ENCODE results near the gene TEKT5. TPM values are rescaled to one million over a fixed set of nuclear protein-coding genes. Genes with fewer than 3 reads are reported as not detected.
"Not testable (repeated sequence)": the region's sequence is repeated elsewhere in the genome, so short reads cannot be mapped to it uniquely, and the experiment has no call there.

The TEKT5 gene
- polyA plus RNA-seq (2013) = 0.07 TPM

- no peaks in the 10 kb centered on the region for H3K9me3 ChIP-seq (ENCODE audit: control extremely low read depth in 1 of 5, control insufficient read depth in 4 of 5, insufficient read depth in 2 of 5, low read depth in 1 of 5, low read length in 4 of 5)
- no peak within 1 kb of the TSS for H3K4me3 ChIP-seq (ENCODE audit: control insufficient read depth in 1 of 7, extremely low read depth in 1 of 7, insufficient read depth in 4 of 7, low read depth in 2 of 7, low read length in 6 of 7)
- no peaks in the 10 kb centered on the region for H3K36me3 ChIP-seq (ENCODE audit: control insufficient read depth in 4 of 4, insufficient read depth in 4 of 4, low read length in 3 of 4)
- DNase-seq = no peak
- peaks cover 0 to 5% (median 0%) of the 10 kb centered on the region in 4 experiments for H3K4me1 ChIP-seq (ENCODE audit: control extremely low read depth in 1 of 4, control insufficient read depth in 4 of 4, insufficient read depth in 4 of 4, low read length in 3 of 4)
- ChIA-PET CTCF (interaction anchor here (1.3 kb wide), 1 partner anchor 10 kb away, joined by 3 read pairs; no protein-coding TSS in a partner anchor), POLR2A (no interaction called here)
- WGBS (ENCODE audit: insufficient coverage) = 93% methylated on average over 2 of the region's 5 CpGs
- H3K27me3 ChIP-seq (replicated peaks in 2 of 5; ENCODE audit: control insufficient read depth in 4 of 5, insufficient read depth in 5 of 5, low read length in 4 of 5) = no peaks in the 10 kb centered on the region
- no peak within 1 kb of the TSS for H3K27ac ChIP-seq (ENCODE audit: insufficient read depth in 1 of 2, low read depth in 1 of 2, low read length in 2 of 2, poor library complexity in 1 of 2, severe bottlenecking in 2 of 2)
Measured at GRCh38 chr16:10694830-10695229, at the start of gene TEKT5. TSS of gene TEKT5 (minus strand) at chr16:10694930. CDS start at chr16:10694873, 57 bp downstream.

GRCh38 chr16:10743610-10744369 is 49.1 kb upstream of the TEKT5 start, which contains the start of gene NUBP1:
TSS of gene NUBP1 (plus strand) at chr16:10743842. CDS start at chr16:10743864, 22 bp downstream.
- peak within 1 kb of the TSS; percentile 93 to 97 for H3K27ac ChIP-seq (ENCODE audit: insufficient read depth in 1 of 2, low read depth in 1 of 2, low read length in 2 of 2, poor library complexity in 1 of 2, severe bottlenecking in 2 of 2)

GRCh38 chr16:10743227-10743609 is 48.5 kb upstream of the TEKT5 start:
- Histone ChIP-seq H3K36me3 (ENCODE audit: control insufficient read depth in 4 of 4, insufficient read depth in 4 of 4, low read length in 3 of 4) (peaks cover 0 to 16% (median 9%) of the 10 kb centered on the region in 4 experiments), H3K9me3 (ENCODE audit: control extremely low read depth in 1 of 5, control insufficient read depth in 4 of 5, insufficient read depth in 2 of 5, low read depth in 1 of 5, low read length in 4 of 5) (no peaks in the 10 kb centered on the region), H3K27me3 (replicated peaks in 2 of 5; ENCODE audit: control insufficient read depth in 4 of 5, insufficient read depth in 5 of 5, low read length in 4 of 5) (no peaks in the 10 kb centered on the region), H3K27ac (ENCODE audit: insufficient read depth in 1 of 2, low read depth in 1 of 2, low read length in 2 of 2, poor library complexity in 1 of 2, severe bottlenecking in 2 of 2) (peak overlapping the region; percentile 93 to 97), H3K4me3 (ENCODE audit: control insufficient read depth in 1 of 7, extremely low read depth in 1 of 7, insufficient read depth in 4 of 7, low read depth in 2 of 7, low read length in 6 of 7) (peak overlapping the region in 6 of 7 experiments; percentile 66 to 93 (median 78)), H3K4me1 (ENCODE audit: control extremely low read depth in 1 of 4, control insufficient read depth in 4 of 4, insufficient read depth in 4 of 4, low read length in 3 of 4) (peaks cover 5 to 18% (median 14%) of the 10 kb centered on the region in 4 experiments)
- CTCF ChIA-PET = interaction anchor here (1.0 to 1.6 kb wide), 3 partner anchors 174 to 228 kb away, joined by 3 to 4 read pairs (median 3); no protein-coding TSS in a partner anchor
- DNase-seq = no peak
- WGBS (ENCODE audit: insufficient coverage) = 15% methylated on average over 3 of the region's 5 CpGs
- POLR2A ChIA-PET = interaction anchor here (1.1 kb wide), 1 partner anchor 144 kb away, joined by 4 read pairs; no protein-coding TSS in a partner anchor

More at GRCh38 chr16:10743610-10744369, 49.1 kb upstream of the TEKT5 start, which contains the start of gene NUBP1:
- Histone ChIP-seq H3K27me3 (replicated peaks in 2 of 5; ENCODE audit: control insufficient read depth in 4 of 5, insufficient read depth in 5 of 5, low read length in 4 of 5) (no peaks in the 10 kb centered on the region), H3K4me3 (ENCODE audit: control insufficient read depth in 1 of 7, extremely low read depth in 1 of 7, insufficient read depth in 4 of 7, low read depth in 2 of 7, low read length in 6 of 7) (peak within 1 kb of the TSS; percentile 72 to 93 (median 80)), H3K4me1 (ENCODE audit: control extremely low read depth in 1 of 4, control insufficient read depth in 4 of 4, insufficient read depth in 4 of 4, low read length in 3 of 4) (peaks cover 5 to 18% (median 14%) of the 10 kb centered on the region in 4 experiments), H3K36me3 (ENCODE audit: control insufficient read depth in 4 of 4, insufficient read depth in 4 of 4, low read length in 3 of 4) (peaks cover 3 to 19% (median 12%) of the 10 kb centered on the region in 4 experiments), H3K9me3 (ENCODE audit: control extremely low read depth in 1 of 5, control insufficient read depth in 4 of 5, insufficient read depth in 2 of 5, low read depth in 1 of 5, low read length in 4 of 5) (no peaks in the 10 kb centered on the region)
- whole genome bisulfite sequencing (ENCODE audit: insufficient coverage) = under 1% methylated on average over 52 of the region's 57 CpGs
- ChIA-PET POLR2A (interaction anchor here (1.1 kb wide), 1 partner anchor 143 kb away, joined by 4 read pairs; no protein-coding TSS in a partner anchor), CTCF (interaction anchor here (1.6 kb wide), 1 partner anchor 175 kb away, joined by 3 read pairs; no protein-coding TSS in a partner anchor)
- peak; percentile 98 to 99 (median 99) for DNase-seq

GRCh38 chr16:10741844-10742243 is 47.1 kb upstream of the TEKT5 start:
- CTCF ChIA-PET = interaction anchor here (1.1 kb wide), 1 partner anchor 226 kb away, joined by 4 read pairs; no protein-coding TSS in a partner anchor
- 80% methylated on average over 4 of the region's 4 CpGs for whole genome bisulfite sequencing (ENCODE audit: insufficient coverage)
- no peaks in the 10 kb centered on the region for H3K27me3 ChIP-seq (replicated peaks in 2 of 5; ENCODE audit: control insufficient read depth in 4 of 5, insufficient read depth in 5 of 5, low read length in 4 of 5)

GRCh38 chr16:10741249-10741648 is 46.5 kb upstream of the TEKT5 start:
- 98% methylated on average over 8 of the region's 10 CpGs for WGBS (ENCODE audit: insufficient coverage)
- POLR2A ChIA-PET; H3K36me3 ChIP-seq (ENCODE audit: control insufficient read depth in 4 of 4, insufficient read depth in 4 of 4, low read length in 3 of 4); H3K27ac ChIP-seq (ENCODE audit: insufficient read depth in 1 of 2, low read depth in 1 of 2, low read length in 2 of 2, poor library complexity in 1 of 2, severe bottlenecking in 2 of 2); H3K9me3 ChIP-seq (ENCODE audit: control extremely low read depth in 1 of 5, control insufficient read depth in 4 of 5, insufficient read depth in 2 of 5, low read depth in 1 of 5, low read length in 4 of 5); H3K27me3 ChIP-seq (replicated peaks in 2 of 5; ENCODE audit: control insufficient read depth in 4 of 5, insufficient read depth in 5 of 5, low read length in 4 of 5); DNase-seq; H3K4me3 ChIP-seq (ENCODE audit: control insufficient read depth in 1 of 7, extremely low read depth in 1 of 7, insufficient read depth in 4 of 7, low read depth in 2 of 7, low read length in 6 of 7): not testable (repeated sequence)
- CTCF ChIA-PET = interaction anchor here (1.5 to 7.6 kb wide), 3 partner anchors 177 to 426 kb away, joined by 3 to 80 read pairs (median 8); no protein-coding TSS in a partner anchor
- H3K4me1 ChIP-seq (ENCODE audit: control extremely low read depth in 1 of 4, control insufficient read depth in 4 of 4, insufficient read depth in 4 of 4, low read length in 3 of 4) = peaks cover 5 to 23% (median 16%) of the 10 kb centered on the region in 4 experiments

More at GRCh38 chr16:10741844-10742243, 47.1 kb upstream of the TEKT5 start:
- Histone ChIP-seq H3K4me1 (ENCODE audit: control extremely low read depth in 1 of 4, control insufficient read depth in 4 of 4, insufficient read depth in 4 of 4, low read length in 3 of 4) (peaks cover 5 to 23% (median 16%) of the 10 kb centered on the region in 4 experiments), H3K27ac (ENCODE audit: insufficient read depth in 1 of 2, low read depth in 1 of 2, low read length in 2 of 2, poor library complexity in 1 of 2, severe bottlenecking in 2 of 2) (no peak overlapping the region), H3K36me3 (ENCODE audit: control insufficient read depth in 4 of 4, insufficient read depth in 4 of 4, low read length in 3 of 4) (peaks cover 0 to 8% (median 2%) of the 10 kb centered on the region in 4 experiments), H3K4me3 (ENCODE audit: control insufficient read depth in 1 of 7, extremely low read depth in 1 of 7, insufficient read depth in 4 of 7, low read depth in 2 of 7, low read length in 6 of 7) (no peak overlapping the region), H3K9me3 (ENCODE audit: control extremely low read depth in 1 of 5, control insufficient read depth in 4 of 5, insufficient read depth in 2 of 5, low read depth in 1 of 5, low read length in 4 of 5) (no peaks in the 10 kb centered on the region)
- no peak for DNase-seq
- POLR2A ChIA-PET = no interaction called here

GRCh38 chr16:10740845-10741208 is 46.1 kb upstream of the TEKT5 start:
- ChIA-PET POLR2A (no interaction called here), CTCF (interaction anchor here (1.5 to 7.6 kb wide), 3 partner anchors 177 to 426 kb away, joined by 3 to 80 read pairs (median 8); no protein-coding TSS in a partner anchor)
- Histone ChIP-seq H3K36me3 (ENCODE audit: control insufficient read depth in 4 of 4, insufficient read depth in 4 of 4, low read length in 3 of 4) (peaks cover 0 to 6% (median 1%) of the 10 kb centered on the region in 4 experiments), H3K27me3 (replicated peaks in 2 of 5; ENCODE audit: control insufficient read depth in 4 of 5, insufficient read depth in 5 of 5, low read length in 4 of 5) (no peaks in the 10 kb centered on the region), H3K4me1 (ENCODE audit: control extremely low read depth in 1 of 4, control insufficient read depth in 4 of 4, insufficient read depth in 4 of 4, low read length in 3 of 4) (peaks cover 5 to 23% (median 16%) of the 10 kb centered on the region in 4 experiments), H3K4me3 (ENCODE audit: control insufficient read depth in 1 of 7, extremely low read depth in 1 of 7, insufficient read depth in 4 of 7, low read depth in 2 of 7, low read length in 6 of 7) (no peak overlapping the region), H3K27ac (ENCODE audit: insufficient read depth in 1 of 2, low read depth in 1 of 2, low read length in 2 of 2, poor library complexity in 1 of 2, severe bottlenecking in 2 of 2) (no peak overlapping the region), H3K9me3 (ENCODE audit: control extremely low read depth in 1 of 5, control insufficient read depth in 4 of 5, insufficient read depth in 2 of 5, low read depth in 1 of 5, low read length in 4 of 5) (no peaks in the 10 kb centered on the region)
- DNase-seq = no peak
- WGBS (ENCODE audit: insufficient coverage) = 80% methylated on average over 2 of the region's 2 CpGs
